22Rv1 (cell line): ENCODE results near the gene TTBK1.

Source experiments
- CTCF ChIP-seq: fragments of 450-650 bp; IDR thresholded peaks from 2 replicates; pipeline ENCODE4 v1.5.1; 2017; ENCODE audit warnings: mild to moderate bottlenecking
- ZFX ChIP-seq: fragments of 450-650 bp; IDR thresholded peaks from 2 replicates; pipeline ENCODE4 v1.6.1; 2017; ENCODE audit warnings: antibody characterized with exemption, borderline replicate concordance

- TF ChIP-seq CTCF (no peak), ZFX (no peak)
Observed at GRCh38 chr6:43262000-43262779, 18.9 kb downstream of the TTBK1 start.
